Prostate gland (tissue), 2 donors: ENCODE data around the gene USP37.

Experiments
- CTCF ChIP-seq, 4 experiments: fragments of 200-600 bp in 2 of 4; fragments of 450-650 bp in 2 of 4; sonication (generic) in 2 of 4; IDR thresholded peaks; 1 replicate in 3 of 4; 2 replicates in 1 of 4; pipeline ENCODE4 v1.5.1; 2016 to 2019; ENCODE audit warnings: antibody characterized with exemption in 4 of 4, mild to moderate bottlenecking in 2 of 4, moderate library complexity in 2 of 4
- POLR2A ChIP-seq: fragments of 450-650 bp; IDR thresholded peaks from one replicate; pipeline ENCODE4 v1.6.1; 2016; ENCODE audit warnings: antibody characterized with exemption, mild to moderate bottlenecking
- POLR2AphosphoS5 ChIP-seq: sonication (generic); formaldehyde crosslinking; IDR thresholded peaks from one replicate; pipeline ENCODE4 v1.6.1; 2017; ENCODE audit warnings: antibody characterized with exemption

GRCh38 chr2:218547511-218547910 lies 20.6 kb downstream of the USP37 start:
- no peak for TF ChIP-seq POLR2AphosphoS5
- no peak for TF ChIP-seq CTCF (IDR thresholded peaks at IDR 0.05)
- TF ChIP-seq POLR2A, result no peak
